HG03342 (cell line): Measurements from ENCODE around the gene VPS13D.
"Not testable (repeated sequence)": the region's sequence is repeated elsewhere in the genome, so short reads cannot be mapped to it uniquely, and the experiment has no call there.

Experiments used
- ATAC-seq: cut with Tn5 transposase; IDR thresholded peaks from one replicate; pipeline ENCODE4 v1.9.1; 2021; ENCODE audit warnings: mild to moderate bottlenecking, moderate library complexity; ENCODE audit not compliant: unreplicated experiment

Gene VPS13D

GRCh38 chr1:12359359-12360133 lies 129.7 kb downstream of the VPS13D start:
- ATAC-seq = no peak

GRCh38 chr1:12368646-12369045 lies 138.8 kb downstream of the VPS13D start:
- ATAC-seq = no peak

GRCh38 chr1:12369258-12369657 lies 139.4 kb downstream of the VPS13D start:
- no peak for ATAC-seq

GRCh38 chr1:12370333-12370975 lies 140.6 kb downstream of the VPS13D start:
- ATAC-seq = no peak

GRCh38 chr1:12371053-12371452 lies 141.2 kb downstream of the VPS13D start:
- no peak for ATAC-seq

GRCh38 chr1:12372180-12372579 lies 142.3 kb downstream of the VPS13D start:
- ATAC-seq = no peak

- no peak for ATAC-seq
These were observed 142.9 kb downstream of the VPS13D start for GRCh38 chr1:12372761-12373160.

- ATAC-seq = no peak
These were observed 145.5 kb downstream of the VPS13D start for GRCh38 chr1:12375133-12375829.

- no peak for ATAC-seq
These were observed 146.6 kb downstream of the VPS13D start for GRCh38 chr1:12376236-12377045.

GRCh38 chr1:12380326-12381249 lies 150.8 kb downstream of the VPS13D start:
- no peak for ATAC-seq

- ATAC-seq = no peak
These were observed 153.2 kb downstream of the VPS13D start for GRCh38 chr1:12383001-12383400.

- no peak for ATAC-seq
These were observed 154.0 kb downstream of the VPS13D start for GRCh38 chr1:12383786-12384185.

- ATAC-seq = no peak
These were observed 155.1 kb downstream of the VPS13D start for GRCh38 chr1:12384836-12385456.

GRCh38 chr1:12386130-12386529 lies 156.3 kb downstream of the VPS13D start:
- no peak for ATAC-seq

GRCh38 chr1:12387641-12388040 lies 157.8 kb downstream of the VPS13D start:
- ATAC-seq = no peak

- ATAC-seq = not testable (repeated sequence)
These were observed 160.5 kb downstream of the VPS13D start for GRCh38 chr1:12390296-12390695.

GRCh38 chr1:12397462-12398450 lies 167.9 kb downstream of the VPS13D start:
- no peak for ATAC-seq

- no peak for ATAC-seq
These were observed 168.6 kb downstream of the VPS13D start for GRCh38 chr1:12398479-12398878.
